Stimulated activated CD4-positive, alpha-beta T cell treated with anti-CD3 and anti-CD28 coated beads, Interleukin-4, amount 100 ng/mL, for 24 hours (primary cell): Measurements from ENCODE around the gene CFAP20DC.
A peak's percentile ranks its signal among the peaks of the same experiment; 100 is the strongest.
"Not testable (repeated sequence)": the region's sequence is repeated elsewhere in the genome, so short reads cannot be mapped to it uniquely, and the experiment has no call there.

Experiments
- DNase-seq: peaks from one replicate; pipeline ENCODE4 v3.0.0-alpha.2; 2020

The CFAP20DC gene

DNA sequence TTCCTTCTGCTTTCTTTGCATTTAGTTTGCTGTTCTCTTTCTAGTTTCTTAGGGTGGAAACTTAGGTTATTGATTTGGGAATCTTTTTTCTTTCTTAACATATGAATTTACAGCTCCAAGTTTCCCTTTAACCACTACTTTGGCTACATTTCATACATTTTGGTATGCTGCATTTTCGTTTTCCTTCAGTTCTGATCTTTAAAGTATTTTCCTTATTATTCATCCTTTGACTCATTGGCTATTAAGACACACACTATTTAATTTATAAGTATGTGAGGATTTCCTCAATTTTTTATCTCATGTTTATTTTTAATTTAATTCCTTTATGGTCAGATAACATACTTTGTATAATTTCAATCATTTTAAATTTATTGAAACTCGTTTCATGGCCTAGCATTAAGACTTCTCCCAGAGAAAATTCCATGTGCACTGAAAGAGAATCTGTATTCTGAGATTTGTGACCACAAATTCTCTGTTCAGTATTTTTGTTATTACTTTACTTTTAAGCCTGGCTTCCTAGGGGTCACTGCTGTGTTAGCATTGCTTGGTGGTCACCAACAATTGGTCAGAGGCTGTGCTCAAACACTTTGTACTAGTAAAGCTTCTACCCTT lies 87.7 kb downstream of the CFAP20DC start:
- DNase-seq, result no peak

DNA sequence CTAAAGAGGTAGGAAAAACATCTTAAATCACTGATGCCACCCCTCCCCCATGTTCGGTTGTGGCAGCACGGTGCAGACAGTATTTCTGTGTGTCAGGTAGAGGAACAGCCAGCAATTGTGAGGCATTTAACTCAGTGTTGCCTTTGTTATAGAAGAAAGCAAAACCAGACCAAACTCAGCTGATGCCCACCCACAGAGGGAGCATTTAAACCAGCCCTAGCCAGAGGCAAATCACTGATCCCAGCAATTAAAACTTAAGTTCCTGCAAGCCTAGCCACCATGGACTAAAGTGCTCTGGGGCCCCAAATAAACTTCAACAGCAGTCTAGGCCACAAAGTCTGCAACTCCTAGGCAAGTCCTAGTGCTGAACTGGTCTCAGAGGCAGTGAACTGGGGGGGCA lies 94.5 kb downstream of the CFAP20DC start:
- no peak for DNase-seq

DNA sequence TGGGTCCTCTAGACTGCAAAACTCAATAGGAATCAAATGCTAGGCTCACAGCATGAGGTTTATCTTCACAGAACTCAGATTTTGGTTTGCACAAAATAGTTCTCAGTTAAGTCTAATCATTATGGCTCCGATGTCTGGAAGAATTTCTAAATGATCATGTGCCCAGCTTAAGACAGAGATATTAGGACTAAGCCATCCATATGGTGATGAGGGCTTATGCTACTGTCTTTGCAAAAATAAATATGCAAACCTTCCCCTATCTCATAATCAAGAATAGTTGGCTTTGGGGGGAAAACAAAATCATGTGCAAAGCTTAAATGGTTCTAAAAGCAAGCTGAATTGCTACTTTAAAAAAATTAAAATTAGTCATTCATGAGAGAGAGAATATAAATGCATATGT lies 96.5 kb downstream of the CFAP20DC start:
- DNase-seq, result no peak

DNA sequence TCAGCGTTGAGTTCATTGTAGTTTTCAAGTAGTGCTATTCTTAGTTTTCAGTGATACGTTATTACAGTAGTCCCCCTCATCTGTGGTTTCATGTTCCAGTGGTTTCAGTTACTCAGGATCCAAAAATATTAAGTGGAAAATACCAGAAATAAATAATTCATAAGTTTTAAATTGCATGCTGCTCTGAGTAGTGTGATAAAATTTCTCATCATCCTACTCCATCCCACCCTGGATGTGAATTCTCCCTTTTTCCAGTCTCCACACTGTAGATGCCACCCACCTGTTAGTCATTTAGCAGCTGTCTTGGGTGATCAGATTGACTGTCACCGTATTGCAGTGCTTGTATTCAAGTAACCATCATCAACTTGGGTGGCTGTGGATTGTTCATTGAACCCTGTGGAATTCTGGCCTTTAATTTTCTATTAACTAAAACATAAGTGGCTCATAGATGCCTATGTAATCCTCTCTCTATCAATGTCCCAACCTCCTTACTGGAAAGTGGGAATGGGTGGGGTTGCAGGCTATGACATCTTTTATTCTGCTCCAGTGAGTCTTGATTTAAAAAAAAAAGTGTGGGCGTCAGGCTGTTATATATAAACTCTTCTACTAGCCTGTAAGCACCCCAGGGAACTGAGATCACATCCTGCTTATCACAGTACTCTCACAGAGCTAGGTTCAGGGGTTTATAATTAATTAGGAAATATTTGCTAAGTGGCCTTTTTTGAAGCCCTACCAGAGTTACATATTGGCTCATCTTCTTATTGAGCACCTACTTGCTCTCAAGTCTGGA lies 97.5 kb downstream of the CFAP20DC start:
- no peak for DNase-seq

DNA sequence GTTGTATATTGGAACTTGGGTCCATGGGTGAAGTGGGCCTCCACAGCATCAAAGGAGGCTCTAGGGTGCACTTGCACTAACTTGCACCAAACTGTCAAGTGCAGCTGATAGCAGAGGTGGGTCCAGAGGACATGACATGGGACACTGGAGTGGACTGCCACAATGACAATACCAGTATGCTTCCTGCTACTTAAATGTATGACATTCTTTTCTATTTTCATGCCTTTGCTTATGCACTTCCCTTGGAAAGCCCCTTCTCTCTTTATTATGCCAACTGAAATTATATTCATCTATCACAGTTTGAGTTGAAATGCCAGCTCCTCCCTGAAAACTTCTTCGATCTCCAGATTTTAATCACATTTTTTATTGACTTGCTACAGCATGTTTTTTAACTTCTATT lies 101.8 kb downstream of the CFAP20DC start:
- DNase-seq, result no peak

DNA sequence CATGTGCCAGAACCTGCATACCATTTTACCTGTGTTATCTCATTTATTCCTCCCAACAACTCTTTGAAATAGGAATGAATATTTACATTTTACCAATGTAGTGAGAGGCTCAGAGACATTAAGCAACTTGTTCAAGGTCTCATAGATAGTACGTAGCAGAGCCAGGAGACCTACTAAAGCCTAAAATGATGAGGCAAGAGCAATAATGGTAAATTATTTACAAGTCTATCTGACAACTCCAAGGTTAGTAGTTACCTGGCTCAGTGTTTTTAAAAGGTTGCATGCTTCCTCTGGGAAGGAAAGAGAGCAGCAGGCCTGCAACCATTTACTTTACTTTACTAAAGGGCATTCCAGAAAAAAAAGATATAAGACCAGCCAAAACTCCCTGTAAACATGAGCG lies 103.0 kb downstream of the CFAP20DC start:
- no peak for DNase-seq

DNA sequence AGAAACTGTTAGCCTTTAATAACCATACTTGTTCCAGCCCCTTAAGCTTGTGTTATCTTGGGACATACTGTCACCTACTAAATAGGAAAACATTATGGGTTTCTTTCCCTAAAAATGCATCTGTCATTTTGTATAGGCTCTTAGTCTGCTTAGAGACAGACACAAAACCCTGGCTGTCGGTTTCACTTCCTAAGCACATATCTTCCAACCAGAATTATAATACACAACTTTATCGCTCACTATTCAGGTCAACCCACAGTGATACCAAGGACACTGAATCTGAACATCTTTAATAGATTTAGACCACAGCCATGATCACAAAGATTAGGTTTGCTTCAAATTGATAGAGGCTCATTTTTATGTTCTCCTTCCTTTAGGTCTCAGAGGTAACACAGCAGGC lies 111.8 kb downstream of the CFAP20DC start:
- DNase-seq, result no peak

DNA sequence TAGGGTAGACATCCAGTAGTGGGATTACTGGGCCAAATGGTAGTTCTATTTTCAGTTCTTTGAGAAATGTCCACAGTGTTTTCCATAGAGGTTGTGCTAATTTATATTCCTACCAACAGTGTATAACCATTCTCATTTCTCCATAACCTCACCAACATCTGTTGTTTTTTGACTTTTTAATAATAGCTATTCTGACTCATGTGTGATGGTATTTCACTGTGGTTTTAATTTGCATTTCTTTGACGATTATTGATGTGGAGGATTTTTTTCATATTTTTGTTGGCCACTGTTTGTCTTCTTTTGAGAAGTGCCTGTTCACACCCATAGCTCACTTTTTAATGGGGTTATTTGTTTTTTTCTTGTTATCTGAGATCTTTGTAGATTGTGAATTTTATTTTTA lies 125.2 kb downstream of the CFAP20DC start:
- DNase-seq, result no peak

DNA sequence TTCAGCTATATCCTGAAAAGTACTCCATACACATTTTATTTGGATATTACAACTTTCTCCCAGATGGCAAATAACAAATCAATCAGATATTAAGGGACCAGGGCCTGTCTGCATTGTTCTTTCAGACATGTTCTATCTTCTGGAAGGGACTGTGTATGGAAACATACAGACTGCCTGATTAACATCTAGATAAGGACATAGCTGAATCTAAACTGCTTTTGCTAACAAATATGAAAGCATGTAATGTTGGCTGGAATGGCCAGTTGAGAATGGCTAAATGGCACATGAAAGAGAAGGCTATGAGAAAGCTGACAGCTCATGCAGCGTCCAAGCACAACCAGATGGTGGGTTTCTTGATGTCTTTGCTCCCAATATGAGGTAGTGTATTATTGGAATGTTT lies 149.4 kb downstream of the CFAP20DC start:
- DNase-seq, result no peak

DNA sequence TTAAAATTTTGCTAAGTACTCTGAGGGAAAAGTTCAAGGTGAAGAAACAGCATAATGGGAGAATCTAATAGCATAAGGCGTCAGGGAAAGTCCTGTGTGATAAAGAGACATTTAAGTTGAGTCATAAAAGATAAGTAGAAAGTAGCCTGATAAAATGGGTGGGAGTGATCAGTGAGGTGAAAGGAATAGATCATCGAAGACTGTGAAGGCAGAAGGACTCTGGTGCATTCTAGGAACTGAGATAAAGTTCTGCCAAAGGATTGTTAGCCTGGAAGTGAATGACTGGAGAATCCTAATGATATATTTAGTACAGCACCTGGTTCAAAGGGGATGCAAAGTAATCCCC lies 149.9 kb downstream of the CFAP20DC start:
- no peak for DNase-seq

DNA sequence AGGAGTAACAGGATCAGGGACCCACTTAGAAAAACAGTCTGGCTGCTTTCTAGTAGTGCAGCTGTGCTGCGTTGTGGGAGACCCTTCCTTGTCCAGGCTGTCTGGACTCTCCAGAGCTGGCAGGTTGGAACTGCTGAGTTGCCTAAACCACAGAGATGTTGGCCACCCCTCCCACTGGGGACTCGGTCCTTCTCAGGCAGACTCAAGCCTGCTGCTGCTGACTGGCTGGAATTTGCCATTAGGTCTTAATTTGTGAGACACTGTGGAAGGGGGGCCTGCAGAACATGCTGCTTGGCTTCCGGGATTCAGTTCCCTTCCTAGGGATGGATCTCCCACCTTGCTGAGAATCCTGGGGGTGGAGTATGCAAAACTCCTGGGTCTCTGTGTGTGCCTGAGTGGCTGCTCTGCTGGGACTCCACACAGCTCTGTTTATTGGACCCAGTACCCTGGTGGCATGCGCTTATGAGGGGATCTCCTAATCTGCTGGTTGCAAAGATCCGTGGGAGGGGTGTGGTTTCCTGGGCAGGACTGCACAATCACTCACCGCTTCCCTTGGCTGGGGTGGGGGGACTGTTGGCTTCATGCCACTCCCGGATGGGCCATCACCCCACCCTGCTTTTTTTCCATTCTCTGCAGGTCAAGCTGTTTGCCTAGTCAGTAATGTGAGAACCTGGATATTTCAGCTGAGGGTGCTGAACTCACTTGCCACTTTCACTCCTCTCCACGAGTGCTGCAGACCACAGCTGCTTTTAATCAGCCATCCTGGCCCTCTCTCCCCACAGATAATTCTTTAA lies 150.5 kb downstream of the CFAP20DC start:
- DNase-seq, result peak; percentile 26

DNA sequence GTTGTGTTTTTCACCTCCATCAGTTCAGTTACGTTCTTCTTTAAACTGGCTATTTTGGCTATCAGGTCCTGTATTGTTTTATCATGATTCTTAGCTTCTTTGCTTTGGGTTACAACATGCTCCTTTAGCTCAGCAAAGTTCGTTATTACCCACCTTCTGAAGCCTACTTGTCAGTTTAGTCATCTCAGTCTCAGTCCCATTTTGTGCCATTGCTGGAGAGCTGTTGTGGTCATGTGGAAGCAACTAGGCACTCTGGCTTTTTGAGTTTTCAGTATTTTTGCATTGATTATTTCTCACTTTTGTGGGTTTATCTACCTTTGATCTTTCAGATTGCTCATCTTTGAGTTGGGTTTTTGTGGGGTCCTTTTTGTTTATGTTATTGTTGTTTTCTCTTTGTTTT lies 151.3 kb downstream of the CFAP20DC start:
- no peak for DNase-seq

DNA sequence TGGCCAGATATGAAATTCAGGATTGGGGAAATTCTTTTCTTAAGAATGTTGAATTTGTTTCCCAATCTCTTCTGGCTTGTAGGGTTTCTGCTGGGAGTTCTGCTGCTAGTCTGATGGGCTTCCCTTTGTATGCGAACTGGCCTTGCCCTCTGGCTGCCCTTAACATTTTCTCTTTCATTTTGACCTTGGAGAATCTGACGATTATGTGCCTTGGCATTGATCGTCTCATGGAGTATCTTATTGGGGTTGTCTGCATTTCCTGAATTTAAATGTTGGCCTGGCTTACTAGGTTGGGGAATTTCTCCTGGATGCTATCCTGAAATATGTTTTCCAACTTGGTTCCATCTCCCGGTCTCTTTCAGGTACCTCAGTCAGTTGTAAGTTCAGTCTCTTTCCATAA lies 152.2 kb downstream of the CFAP20DC start:
- no peak for DNase-seq

DNA sequence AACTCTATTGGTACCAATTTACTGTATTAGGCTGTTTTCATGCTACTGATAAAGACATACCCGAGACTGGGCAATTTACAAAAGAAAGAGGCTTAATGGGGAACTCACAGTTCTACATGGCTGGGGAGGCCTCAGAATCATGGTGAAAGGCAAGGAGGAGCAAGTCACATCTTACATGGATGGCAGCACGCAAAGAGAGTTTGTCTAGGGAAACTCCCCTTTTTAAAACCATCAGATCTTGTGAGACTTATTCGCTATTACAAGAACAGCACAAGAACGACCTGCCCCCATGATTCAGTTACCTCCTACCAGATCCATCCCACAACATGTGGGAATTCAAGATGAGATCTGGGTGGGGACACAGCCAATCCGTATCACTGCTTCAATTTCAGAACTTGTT lies 154.1 kb downstream of the CFAP20DC start:
- not testable (repeated sequence) for DNase-seq

DNA sequence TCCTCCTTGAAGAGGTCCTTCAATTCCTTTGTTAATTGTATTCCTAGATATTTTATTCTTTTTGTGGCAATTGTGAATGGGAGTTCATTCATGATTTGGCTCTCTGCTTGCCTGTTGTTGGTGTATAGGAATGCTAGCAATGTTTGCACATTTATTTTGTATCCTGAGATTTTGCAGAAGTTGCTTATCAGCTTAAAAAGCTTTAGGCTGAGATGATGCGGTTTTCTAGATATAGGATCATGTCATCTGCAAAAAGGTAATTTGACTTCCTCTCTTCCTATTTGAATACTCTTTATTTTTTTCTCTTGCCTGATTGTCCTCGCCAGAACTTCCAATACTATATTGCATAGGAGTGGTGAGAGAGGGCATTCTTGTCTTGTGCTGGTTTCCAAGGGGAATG lies 157.3 kb downstream of the CFAP20DC start:
- DNase-seq, result not testable (repeated sequence)

DNA sequence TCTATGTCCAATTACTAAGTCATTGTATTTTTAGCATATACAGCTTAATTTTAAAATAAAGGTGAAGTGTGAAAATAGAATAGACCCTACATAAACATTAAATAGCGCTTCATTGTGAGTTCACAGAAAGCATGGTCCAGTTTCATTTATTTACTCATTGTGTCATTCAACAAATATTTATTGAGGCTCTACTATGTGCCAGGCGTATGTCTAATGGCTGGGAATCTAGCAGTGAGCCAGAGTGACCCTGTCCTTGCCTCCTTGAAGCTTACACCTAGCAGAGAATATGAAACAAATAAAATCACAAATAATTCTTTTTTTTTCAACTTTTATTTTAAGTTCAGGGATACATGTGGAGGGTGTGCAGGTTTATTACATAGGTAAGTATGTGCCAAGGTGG lies 161.7 kb downstream of the CFAP20DC start:
- no peak for DNase-seq

DNA sequence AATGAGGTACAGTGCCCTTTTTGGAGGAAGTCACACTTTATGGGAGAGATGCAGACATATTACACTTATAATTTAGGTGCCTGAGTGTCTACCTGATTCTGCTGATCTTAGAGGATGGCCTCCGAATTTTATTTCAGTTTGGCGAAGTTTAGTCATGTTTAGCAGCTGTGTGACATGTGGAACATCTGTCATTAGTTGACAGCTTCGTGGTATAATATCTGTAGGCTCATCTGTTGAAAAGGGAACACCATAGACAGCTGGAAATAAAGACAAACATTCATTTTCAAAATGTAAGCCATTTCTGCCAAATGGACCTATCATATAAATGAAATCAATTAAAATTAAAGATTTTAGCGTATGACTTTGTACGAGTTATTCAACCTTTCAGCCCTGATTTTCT lies 165.4 kb downstream of the CFAP20DC start:
- no peak for DNase-seq

DNA sequence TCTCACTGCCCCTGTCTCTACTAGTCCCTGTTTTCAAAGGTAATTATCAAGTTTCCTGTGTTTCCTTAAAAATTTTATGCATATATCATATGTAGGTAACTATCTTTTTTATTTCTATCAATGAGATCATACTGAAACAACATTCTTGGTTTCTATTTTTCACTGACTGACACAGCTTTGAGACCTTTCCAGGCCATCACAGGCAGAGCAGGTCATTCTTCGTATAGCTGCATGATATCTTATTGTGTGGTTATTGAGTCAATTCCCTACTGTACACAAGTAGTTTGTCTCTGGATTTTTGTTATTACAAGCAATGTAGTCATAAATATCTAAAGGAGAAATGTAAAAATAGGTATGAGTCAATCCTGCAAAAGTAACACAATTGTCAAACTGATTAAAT lies 169.6 kb downstream of the CFAP20DC start:
- no peak for DNase-seq

DNA sequence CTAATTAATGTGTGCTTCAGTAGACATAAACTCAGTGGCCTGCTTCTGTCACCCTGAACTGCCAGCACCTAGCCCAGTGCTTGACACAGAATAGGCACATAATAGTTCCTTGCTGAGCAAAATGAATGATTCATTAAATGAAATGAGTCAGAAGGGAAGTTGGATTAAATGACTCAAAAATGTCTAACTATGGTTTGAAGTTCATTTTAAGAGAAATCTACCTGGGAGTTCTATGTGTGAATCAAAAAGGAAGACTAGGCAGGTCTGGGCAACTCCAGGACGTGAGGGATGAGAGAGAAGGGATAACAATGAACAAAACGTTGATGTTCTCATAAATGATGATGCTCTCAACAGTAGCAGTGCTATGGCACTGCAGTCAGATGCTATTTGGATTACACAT lies 175.0 kb downstream of the CFAP20DC start:
- DNase-seq, result no peak

DNA sequence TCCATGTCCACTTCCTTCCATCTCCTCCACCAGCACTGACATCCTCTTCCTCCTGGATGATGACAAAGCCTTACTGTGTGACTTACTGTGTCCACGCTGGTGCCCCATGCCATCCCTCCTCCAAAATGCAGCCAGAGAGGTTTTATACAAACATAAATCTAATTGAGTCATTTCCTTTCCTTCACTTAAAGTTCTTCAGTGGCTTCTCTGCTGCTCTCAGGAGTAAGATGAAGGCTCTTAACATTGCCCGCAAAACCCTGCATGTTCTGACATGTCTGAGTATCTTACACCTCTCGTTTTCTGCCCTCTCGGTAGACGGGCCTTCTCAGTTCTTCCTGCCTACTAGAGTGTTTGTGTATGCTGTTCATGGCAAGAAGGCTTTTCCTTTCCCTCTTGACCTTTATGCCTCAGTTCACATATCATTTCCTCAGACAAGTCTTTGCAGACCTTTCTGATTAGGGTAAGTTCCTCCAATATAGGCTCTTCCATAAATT lies 175.5 kb downstream of the CFAP20DC start:
- no peak for DNase-seq

DNA sequence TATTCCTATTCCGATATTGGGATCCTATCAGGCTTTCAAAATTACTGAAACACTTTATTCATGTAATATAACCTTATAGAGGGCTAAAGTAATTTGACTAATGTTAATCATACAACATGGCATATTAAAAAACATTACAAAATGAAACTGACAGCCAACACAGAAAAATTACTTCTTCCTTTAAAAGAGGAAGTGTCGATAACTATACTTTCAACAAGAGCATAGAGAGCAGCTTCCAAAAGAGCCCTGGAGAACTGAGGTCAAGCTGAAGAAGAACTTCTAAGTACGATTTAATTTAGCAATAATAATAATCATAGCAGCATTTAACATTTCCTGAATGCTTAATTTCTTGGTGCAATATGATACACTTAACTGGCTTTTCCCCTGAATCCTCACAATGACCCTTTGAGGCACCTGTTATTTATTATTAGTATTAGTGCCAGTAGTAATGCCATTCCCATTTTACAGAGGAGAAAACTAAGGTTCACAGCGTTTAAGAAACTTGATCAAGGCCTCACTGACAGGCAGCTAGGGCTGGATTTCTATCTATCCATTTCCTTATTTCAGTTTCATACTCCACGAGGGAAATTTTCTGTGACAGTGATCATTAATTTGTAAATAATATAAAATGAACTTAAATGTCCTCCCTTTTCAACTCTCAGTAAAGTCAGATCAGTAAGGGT lies 181.6 kb downstream of the CFAP20DC start:
- no peak for DNase-seq

DNA sequence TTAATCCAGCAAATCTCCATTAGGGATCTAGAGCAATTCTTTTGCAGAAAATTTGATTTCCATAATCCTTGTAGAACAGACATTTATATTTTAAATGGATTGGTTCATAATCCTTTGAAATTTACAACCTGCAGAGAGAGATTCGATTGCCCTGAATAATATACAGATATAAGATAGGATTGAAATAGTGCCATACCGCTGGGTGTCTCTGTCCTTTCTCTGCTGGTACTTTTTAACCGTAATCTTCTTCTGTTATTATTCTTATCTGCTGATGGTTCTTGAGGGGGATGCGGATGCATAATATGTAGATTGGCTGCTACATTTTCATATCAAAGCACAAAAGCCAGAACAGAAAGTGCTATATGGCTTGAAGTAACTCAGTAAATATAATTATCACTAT lies 182.2 kb downstream of the CFAP20DC start:
- no peak for DNase-seq

DNA sequence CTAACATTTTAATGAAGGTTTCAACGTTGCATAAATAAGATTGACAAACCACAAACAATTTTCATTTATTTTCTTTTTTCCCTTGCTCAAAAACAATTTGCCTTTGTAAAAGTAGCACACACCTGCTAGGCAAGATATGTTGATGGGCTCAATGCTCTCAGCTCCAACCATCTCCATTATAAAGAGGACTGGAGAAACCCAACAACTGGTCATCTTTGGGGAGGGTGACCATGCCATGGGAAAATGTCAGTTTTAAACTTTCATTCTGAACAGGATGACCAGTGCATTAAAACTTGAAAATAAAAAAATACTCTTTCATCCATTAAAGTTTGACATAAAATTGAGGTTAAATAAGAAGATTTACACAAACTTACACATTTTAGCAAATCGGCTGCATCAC lies 183.7 kb downstream of the CFAP20DC start:
- DNase-seq, result no peak
